Gastroesophageal sphincter (tissue), 4 donors: ENCODE measurements around the gene CLEC1B. TPM values are rescaled to one million over a fixed set of nuclear protein-coding genes. Genes with fewer than 3 reads are reported as not detected.
A peak's percentile ranks its signal among the peaks of the same experiment; 100 is the strongest.
"Not testable (repeated sequence)": the region's sequence is repeated elsewhere in the genome, so short reads cannot be mapped to it uniquely, and the experiment has no call there.

Source experiments
- ATAC-seq: fragments of 150-250 bp; one replicate; pipeline ENCODE4 v1.9.1; 2016; ENCODE audit warnings: mild to moderate bottlenecking, moderate library complexity
- H3K27ac ChIP-seq, 4 donors: fragments of 200-600 bp; sonication (generic) in 3 of 4; 1 replicate in 3 of 4; 2 replicates in 1 of 4; pipeline ENCODE4 v1.5.1; 2016 to 2019
- H3K27me3 ChIP-seq: fragments of 200-600 bp; sonication (generic); one replicate; pipeline ENCODE4 v1.5.1; 2019
- H3K36me3 ChIP-seq, 2 donors: fragments of 200-600 bp; sonication (generic); one replicate each; pipeline ENCODE4 v1.5.1; 2019; ENCODE audit warnings: control low read depth in 1 of 2
- H3K4me1 ChIP-seq, 3 donors: fragments of 200-600 bp; sonication (generic); 1 replicate in 2 of 3; 2 replicates in 1 of 3; pipeline ENCODE4 v1.5.1; 2016 to 2019; ENCODE audit warnings: control low read depth in 2 of 3
- H3K4me3 ChIP-seq, 2 donors: fragments of 200-600 bp; sonication (generic); one replicate each; pipeline ENCODE4 v1.5.1; 2019; ENCODE audit warnings: mild to moderate bottlenecking in 1 of 2, moderate library complexity in 1 of 2
- H3K9me3 ChIP-seq, 3 donors: fragments of 200-600 bp; sonication (generic); one replicate each; pipeline ENCODE4 v1.5.1; 2017 to 2019; ENCODE audit warnings: control low read depth in 2 of 3
- CTCF ChIP-seq, 4 experiments: fragments of 200-600 bp in 2 of 4; fragments of 450-650 bp in 2 of 4; sonication (generic) in 1 of 4; IDR thresholded peaks; one replicate each; pipeline ENCODE4 v1.5.1; 2017 to 2019; ENCODE audit warnings: antibody characterized with exemption in 4 of 4, mild to moderate bottlenecking in 2 of 4, moderate library complexity in 2 of 4
- EP300 ChIP-seq: sonication (generic); formaldehyde crosslinking; IDR thresholded peaks from one replicate; pipeline ENCODE4 v1.6.1; 2017; ENCODE audit warnings: antibody characterized with exemption, mild to moderate bottlenecking
- POLR2A ChIP-seq, 2 donors: fragments of 450-650 bp; IDR thresholded peaks; one replicate each; pipeline ENCODE4 v1.6.1; 2017; ENCODE audit warnings: antibody characterized with exemption in 2 of 2, mild to moderate bottlenecking in 2 of 2, moderate library complexity in 1 of 2
- POLR2AphosphoS5 ChIP-seq: sonication (generic); formaldehyde crosslinking; IDR thresholded peaks from one replicate; pipeline ENCODE4 v1.6.1; 2017; ENCODE audit warnings: antibody characterized with exemption
- WGBS, 2 donors: methylation state at CpG; one replicate each; pipeline ENCODE4 v1.1.5; 2018; ENCODE audit warnings: low coverage in 1 of 2; 5-methylcytosine and 5-hydroxymethylcytosine counted together
- total RNA-seq, 4 donors: library from RNA; depleted of rRNA; stranded (reverse); fragments of >200 nt; gene quantifications; one replicate each; pipeline ENCODE4 v1.1.0, GENCODE V29; 2016

CLEC1B gene
- total RNA-seq, 4 donors from 2014 or later = not detected

- TF ChIP-seq POLR2A (IDR thresholded peaks at IDR 0.05) = no peak
- TF ChIP-seq EP300 = no peak
- TF ChIP-seq POLR2AphosphoS5 = no peak
- no peak for TF ChIP-seq CTCF (IDR thresholded peaks at IDR 0.05)
- Histone ChIP-seq H3K9me3 (no peaks in the 10 kb centered on the region), H3K36me3 (no peaks in the 10 kb centered on the region), H3K4me3 (no peak overlapping the region), H3K4me1 (no peaks in the 10 kb centered on the region), H3K27me3 (no peaks in the 10 kb centered on the region), H3K27ac (no peak overlapping the region)
- ATAC-seq = no peak
- 65 to 75% methylated on average over 1 to 4 of the region's 4 CpGs for WGBS, 2 donors
These were observed 32.4 kb upstream of the CLEC1B start for GRCh38 chr12:10031321-10031720.

GRCh38 chr12:10030446-10030845 lies 31.5 kb upstream of the CLEC1B start, which contains the start of gene CLEC9A:
Gene CLEC9A (plus strand): TSS chr12:10030682. CDS start chr12:10052688, 22,006 bp downstream.
- Histone ChIP-seq H3K27ac (no peak within 1 kb of the TSS), H3K36me3 (no peaks in the 10 kb centered on the region), H3K9me3 (no peaks in the 10 kb centered on the region), H3K4me3 (no peak within 1 kb of the TSS), H3K27me3 (no peaks in the 10 kb centered on the region), H3K4me1 (no peaks in the 10 kb centered on the region)
- ATAC-seq = no peak
- WGBS, 2 donors = 90 to 97% methylated on average over 11 to 12 of the region's 14 CpGs
- TF ChIP-seq CTCF (IDR thresholded peaks at IDR 0.05) (no peak), POLR2AphosphoS5 (no peak), POLR2A (IDR thresholded peaks at IDR 0.05) (no peak), EP300 (no peak)

GRCh38 chr12:10027721-10028120 lies 28.8 kb upstream of the CLEC1B start:
- whole genome bisulfite sequencing, 2 donors = 56 to 83% methylated on average over 3 to 4 of the region's 4 CpGs
- TF ChIP-seq POLR2A (IDR thresholded peaks at IDR 0.05) = no peak
- TF ChIP-seq CTCF (IDR thresholded peaks at IDR 0.05) = no peak
- no peak for TF ChIP-seq EP300
- no peak for TF ChIP-seq POLR2AphosphoS5
- peak; percentile 58 for ATAC-seq
- Histone ChIP-seq H3K4me1 (no peaks in the 10 kb centered on the region), H3K4me3 (no peak overlapping the region), H3K27ac (no peak overlapping the region), H3K27me3 (no peaks in the 10 kb centered on the region), H3K9me3 (no peaks in the 10 kb centered on the region), H3K36me3 (no peaks in the 10 kb centered on the region)

- Histone ChIP-seq H3K27ac (no peak overlapping the region), H3K27me3 (no peaks in the 10 kb centered on the region), H3K4me1 (no peaks in the 10 kb centered on the region), H3K4me3 (no peak overlapping the region), H3K36me3 (no peaks in the 10 kb centered on the region), H3K9me3 (no peaks in the 10 kb centered on the region)
- no peak for ATAC-seq
- 60 to 66% methylated on average over 1 to 3 of the region's 3 CpGs for WGBS, 2 donors
- TF ChIP-seq CTCF (IDR thresholded peaks at IDR 0.05) (no peak), EP300 (no peak), POLR2AphosphoS5 (no peak)
These were observed 28.4 kb upstream of the CLEC1B start for GRCh38 chr12:10027311-10027710.

- not testable (repeated sequence) for ATAC-seq, H3K36me3 ChIP-seq
- WGBS, 2 donors = 82 to 95% methylated on average over 2 to 4 of the region's 4 CpGs
These were observed 27.7 kb upstream of the CLEC1B start for GRCh38 chr12:10026666-10027065.

More at GRCh38 chr12:10026666-10027065, 27.7 kb upstream of the CLEC1B start:
- H3K4me1 ChIP-seq, H3K27ac ChIP-seq, H3K9me3 ChIP-seq, H3K27me3 ChIP-seq, H3K4me3 ChIP-seq: not testable (repeated sequence)
